Prostate gland (tissue), 2 donors: Measurements from ENCODE around the gene LZTS3.

ENCODE experiments used
- CTCF ChIP-seq, 4 experiments: fragments of 200-600 bp in 2 of 4; fragments of 450-650 bp in 2 of 4; sonication (generic) in 2 of 4; IDR thresholded peaks; 1 replicate in 3 of 4; 2 replicates in 1 of 4; pipeline ENCODE4 v1.5.1; 2016 to 2019; ENCODE audit warnings: antibody characterized with exemption in 4 of 4, mild to moderate bottlenecking in 2 of 4, moderate library complexity in 2 of 4
- POLR2AphosphoS5 ChIP-seq: sonication (generic); formaldehyde crosslinking; IDR thresholded peaks from one replicate; pipeline ENCODE4 v1.6.1; 2017; ENCODE audit warnings: antibody characterized with exemption

GRCh38 chr20:3115190-3116107 lies 57.9 kb downstream of the LZTS3 start:
- TF ChIP-seq POLR2AphosphoS5 (no peak), CTCF (IDR thresholded peaks at IDR 0.05) (peak; percentile 40 to 49 (median 43))
